HG03135 (cell line): ENCODE data around the gene FZD10.

Experiments
- ATAC-seq: cut with Tn5 transposase; IDR thresholded peaks from one replicate; pipeline ENCODE4 v1.9.1; 2021; ENCODE audit warnings: mild to moderate bottlenecking, moderate library complexity; ENCODE audit not compliant: unreplicated experiment

The FZD10 gene

GRCh38 chr12:130131801-130132200 lies 30.5 kb upstream of the FZD10 start:
- ATAC-seq, result no peak

DNA sequence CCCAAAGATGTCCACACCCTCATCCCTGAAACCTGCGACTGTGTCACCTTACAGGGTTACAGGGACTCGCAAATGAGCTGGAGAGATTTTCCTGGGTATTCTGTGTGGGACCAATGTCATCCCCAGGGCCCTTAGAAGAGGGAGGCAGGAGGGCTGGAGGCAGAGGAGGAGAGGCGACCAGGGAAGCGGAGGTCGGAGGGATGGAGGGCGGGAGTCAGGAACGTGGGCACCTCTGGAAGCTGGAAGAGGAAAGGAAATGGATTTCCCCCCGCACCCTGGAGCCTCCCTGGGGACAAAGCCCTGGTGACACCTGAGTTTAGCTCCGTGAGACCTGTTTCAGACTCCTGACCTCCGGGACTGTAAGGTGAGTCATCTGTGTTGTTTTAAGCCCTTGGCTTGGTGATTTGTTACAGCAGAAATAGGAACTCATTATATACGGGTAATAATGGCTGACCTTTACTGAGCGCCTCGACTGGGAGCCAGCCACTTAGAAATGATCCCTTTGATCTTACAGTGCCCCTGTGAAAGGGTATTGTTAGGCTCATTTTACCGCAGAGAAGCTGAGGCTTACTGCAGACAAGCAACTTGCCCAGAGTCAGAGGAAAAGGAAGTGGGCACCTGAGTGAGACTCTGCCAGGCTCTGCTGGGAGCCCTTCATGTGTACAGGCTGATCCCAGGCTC lies 29.3 kb upstream of the FZD10 start:
- no peak for ATAC-seq

DNA sequence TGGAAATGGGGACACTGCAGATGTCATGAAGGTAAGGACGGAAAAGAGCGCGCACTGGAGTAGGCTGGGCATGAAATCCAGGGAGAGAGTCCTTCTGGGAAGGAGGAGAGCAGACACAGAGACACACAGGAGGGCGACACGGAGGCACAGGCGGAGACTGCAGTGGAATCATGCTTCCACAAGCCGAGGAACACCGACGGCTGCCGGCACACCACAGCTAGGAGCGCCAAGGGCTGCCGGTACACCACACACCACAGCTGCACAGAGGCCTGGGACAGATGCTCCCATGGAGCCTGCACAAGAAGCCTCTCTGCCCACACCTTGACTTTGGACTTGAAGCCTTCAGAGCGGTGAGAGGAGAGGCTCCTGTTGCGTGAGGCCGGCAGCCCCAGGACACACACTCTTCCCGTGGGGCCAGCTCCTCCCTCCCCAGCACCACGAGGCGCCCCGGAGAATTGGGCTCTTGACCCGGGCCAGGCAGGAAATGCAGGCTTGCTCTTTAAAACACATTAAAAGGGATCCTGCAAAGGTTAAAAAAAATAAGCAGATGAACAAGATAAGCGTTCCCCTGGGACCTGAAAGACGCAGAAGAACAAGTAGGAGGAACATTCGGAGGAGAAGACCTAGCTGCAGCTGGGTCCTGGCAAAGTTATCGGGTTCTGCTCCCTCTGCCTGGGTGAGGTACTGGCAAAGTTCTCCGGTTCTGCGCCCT lies 28.3 kb upstream of the FZD10 start:
- no peak for ATAC-seq

DNA sequence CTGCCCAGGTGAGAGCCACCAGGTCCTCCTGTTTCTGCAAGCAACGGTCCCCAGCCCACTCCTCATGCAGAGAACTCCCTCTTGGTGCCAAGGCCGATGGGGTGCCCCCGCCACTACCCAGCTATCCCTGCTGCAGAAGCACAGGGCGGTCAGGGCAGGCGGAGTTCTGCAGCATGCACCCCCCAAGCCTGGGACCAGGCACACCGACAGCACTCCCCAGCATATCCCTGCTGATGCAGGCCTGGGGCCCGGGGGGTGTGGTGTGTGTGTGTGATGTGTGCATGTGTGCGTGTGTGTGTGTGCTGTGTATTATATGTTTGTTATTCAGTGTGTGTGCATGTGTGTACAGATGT lies 27.7 kb upstream of the FZD10 start:
- ATAC-seq, result no peak

GRCh38 chr12:130136509-130137039 lies 25.7 kb upstream of the FZD10 start:
- no peak for ATAC-seq

DNA sequence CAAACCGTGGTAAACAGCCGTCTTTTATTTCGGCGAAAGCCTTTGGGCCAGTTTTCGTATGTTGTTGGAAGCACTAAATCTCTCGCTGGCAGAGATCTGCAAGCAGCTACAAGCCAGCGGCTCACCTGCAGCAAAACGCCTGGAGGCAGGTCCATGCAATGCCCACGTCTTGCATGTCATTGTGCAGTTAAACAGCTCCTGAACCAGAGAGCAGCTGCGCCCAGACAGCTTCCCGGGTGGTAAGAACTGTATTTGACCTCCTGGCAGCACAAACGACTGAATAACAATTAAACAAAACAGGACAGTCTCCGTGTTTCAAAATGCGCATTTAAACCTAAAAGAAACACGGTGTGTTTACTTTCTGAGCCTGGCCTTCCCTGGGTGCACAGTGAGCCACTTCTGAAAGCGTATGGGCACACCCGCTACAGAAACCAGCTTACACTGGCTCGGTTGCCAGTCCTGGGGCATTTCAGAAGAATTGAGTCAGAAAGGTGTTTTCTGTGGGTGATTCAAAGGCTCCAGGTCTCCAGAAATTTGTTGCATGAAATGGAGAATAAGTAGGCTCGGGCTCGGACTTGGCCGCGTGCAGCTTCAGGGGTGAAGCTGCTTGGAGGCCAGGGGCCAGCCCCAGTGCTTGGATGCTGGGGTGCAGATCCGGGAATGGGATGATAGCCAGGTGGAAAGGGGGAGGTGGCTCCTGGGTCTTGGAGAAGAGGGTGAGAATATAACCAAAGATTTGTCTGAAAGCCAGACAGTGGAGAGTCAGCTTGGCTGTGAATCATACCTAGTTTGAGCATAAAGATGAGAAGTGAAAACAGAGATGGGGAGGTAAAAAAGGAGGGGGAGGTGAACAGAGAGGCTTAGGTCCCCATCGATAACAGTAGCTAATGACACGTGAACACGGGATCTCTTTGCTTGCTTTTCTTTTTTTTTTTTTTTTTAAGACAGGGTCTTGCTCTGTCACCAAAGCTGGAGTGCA lies 24.9 kb upstream of the FZD10 start:
- ATAC-seq, result no peak

DNA sequence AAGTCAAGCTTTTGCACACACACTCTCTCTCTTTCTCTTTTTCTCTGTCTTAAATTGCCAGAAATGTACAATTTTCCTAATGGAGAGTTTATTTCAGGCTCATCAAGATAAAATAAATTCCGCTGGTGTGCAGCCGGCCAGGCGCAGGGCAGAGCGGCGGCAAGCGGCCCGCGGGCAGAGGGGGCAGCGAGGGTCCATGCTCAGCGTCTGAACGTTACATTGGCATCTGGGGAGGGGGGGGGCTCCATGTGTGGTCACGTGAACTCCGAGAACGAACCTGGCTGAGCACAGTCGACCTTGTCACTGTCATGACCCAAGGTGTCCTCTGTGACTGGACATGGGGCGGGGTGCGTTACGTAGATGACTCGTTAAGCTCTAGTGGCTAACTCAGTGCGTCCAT lies 23.8 kb upstream of the FZD10 start:
- no peak for ATAC-seq

DNA sequence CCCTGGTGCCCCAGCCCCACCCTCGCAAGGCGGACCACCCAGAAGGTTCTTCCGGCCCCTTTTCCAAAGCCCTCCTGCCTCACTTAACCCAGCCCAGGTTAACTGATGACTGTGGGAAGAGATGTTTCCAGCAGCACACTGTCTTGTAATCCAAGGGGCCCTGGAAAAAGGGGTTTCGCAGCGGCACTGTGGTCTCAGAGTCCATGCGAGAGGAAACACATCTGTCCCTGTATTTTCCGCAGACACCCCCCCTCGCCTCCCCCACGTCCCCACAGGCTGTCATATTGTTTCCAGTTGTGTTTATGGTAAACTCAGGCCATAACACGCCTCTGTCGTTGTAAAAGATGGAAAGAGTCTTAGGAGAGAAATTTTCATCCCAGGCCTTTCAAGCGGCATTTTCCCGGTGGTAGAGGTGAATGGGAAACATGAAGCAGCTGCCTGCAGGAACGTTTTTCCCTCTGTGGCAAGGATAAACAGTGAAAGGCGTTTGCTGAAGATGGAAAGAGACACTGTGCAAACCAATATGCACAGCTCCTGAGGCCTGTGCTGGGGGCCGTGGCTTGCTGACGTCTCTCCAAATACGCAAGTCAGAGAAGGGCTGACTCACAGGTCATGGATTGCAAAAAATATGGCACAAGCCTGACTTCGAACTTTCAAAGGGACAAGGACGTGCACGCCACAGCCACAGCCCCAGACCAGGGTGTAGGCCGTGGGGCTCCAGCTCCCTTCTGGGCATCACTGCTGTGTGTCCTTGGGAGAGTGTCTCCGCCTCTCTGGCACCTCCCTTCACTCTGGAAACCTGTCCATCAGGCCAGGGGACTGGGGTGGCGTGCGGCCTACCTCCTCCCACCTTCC lies 22.5 kb upstream of the FZD10 start:
- no peak for ATAC-seq

DNA sequence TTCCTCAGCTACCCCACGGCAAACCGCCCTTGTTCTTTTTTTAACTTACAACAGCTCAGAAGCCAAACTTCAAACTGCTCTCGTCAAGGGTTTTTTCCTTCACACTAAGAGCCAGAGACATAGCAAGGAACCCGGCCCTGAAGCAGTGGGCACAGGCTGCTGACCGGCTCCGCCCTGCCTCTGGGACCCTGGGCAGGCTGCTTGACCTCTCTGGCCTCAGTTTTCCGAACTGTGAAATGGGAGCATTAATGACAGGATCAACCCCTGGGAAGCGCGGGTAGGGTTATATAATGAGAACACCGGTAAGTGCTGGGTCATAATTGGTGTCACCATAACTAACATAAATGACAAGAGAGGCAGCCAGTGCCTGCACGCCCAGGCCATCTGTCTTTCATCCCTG lies 21.2 kb upstream of the FZD10 start:
- no peak for ATAC-seq

- ATAC-seq, result no peak
These were observed 20.2 kb upstream of the FZD10 start for GRCh38 chr12:130141901-130142683.

GRCh38 chr12:130142736-130143135 lies 19.5 kb upstream of the FZD10 start:
- ATAC-seq, result no peak

DNA sequence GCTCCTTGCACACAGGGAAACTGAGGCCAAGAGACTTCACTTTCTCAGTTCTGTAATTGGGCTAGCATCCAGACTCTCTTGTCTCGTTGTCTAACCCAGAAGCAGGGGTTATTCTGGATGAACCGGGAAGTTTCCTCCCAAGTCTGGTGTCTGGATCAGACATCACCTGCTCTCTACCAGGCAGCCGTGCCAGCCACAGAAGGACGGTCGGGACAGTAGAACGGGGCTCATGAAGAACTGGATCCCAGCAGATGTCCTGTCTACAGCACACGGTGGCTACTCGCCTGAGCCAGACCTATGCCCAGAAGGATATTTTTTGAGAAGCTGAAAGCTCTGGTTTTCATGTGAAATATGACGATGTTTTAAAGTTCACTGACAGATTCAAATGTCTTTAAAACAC lies 19.1 kb upstream of the FZD10 start:
- no peak for ATAC-seq

DNA sequence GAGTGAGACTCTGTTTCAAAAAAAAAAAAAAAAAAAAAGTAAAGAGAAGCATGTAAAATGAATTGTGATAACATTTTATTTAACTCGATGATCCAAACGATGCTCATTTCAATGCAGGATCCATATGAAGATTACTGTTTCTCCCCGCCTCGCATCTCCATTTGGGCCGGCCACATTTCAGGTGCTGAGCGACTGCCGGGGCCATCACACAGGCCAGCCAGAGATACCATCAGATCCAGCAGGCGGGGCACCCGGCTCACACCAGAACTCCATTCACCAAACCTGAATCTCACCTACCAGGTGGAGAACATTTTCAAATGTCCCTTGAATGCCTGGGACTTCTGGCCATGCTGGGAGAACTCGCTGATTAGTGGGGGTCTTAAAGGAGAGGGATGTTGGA lies 18.0 kb upstream of the FZD10 start:
- no peak for ATAC-seq

- ATAC-seq, result no peak
These were observed 16.5 kb upstream of the FZD10 start for GRCh38 chr12:130145731-130146130.

DNA sequence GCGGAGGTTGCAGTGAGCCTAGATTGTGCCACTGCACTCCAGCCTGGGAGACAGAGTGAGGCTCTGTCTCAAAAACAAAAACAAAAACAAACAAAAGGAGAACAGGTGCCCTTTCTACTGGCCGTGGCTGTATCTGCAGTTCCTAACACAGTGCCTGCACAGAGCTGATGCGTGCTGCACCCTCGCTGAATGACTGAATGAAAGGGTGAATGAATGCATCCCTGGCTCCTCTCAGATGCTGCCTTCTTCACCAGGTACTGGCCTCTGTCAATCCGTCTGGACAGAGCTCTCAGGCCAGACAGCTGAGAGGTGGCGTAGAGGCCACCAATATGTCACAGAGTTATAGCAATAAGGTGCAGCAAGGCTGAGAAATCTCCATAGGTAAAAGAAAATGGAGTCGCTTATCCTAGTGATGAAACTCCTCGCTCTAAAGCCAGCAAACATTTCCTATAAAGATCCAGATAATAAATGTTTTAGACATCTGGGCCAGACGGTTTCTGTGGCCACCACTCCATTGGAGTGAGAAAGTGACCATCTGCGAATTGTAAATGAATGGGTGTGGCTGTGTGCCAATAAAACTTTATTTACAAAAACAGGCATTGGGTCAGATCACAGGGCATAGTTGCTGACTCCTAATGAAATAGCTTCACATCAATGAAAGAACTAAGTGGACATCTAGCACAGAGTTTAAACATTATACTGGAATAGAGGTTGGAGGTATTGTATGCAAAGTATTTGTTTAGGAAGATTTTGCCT lies 15.9 kb upstream of the FZD10 start:
- ATAC-seq, result no peak

GRCh38 chr12:130147875-130148596 lies 14.2 kb upstream of the FZD10 start:
- no peak for ATAC-seq

DNA sequence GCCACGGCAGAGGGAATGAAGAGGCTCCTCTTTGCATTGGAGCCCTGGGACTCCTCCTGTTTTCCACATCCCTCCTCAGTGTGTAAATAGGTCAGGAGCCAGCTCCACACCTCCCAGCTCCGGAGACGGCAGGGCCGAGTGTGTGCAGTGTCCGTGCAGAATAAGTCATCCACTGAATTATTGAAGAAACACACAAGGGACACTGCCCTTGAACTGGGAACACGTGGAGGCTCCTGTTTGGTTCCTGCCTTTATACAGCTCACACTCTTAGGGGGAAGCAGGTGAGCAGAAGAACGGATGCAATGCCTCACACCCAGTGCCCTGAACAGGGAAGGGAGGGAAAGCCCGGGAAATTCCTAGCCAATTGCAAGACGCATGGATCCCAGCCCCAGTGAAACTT lies 10.4 kb upstream of the FZD10 start:
- no peak for ATAC-seq

GRCh38 chr12:130152386-130152785 lies 9.9 kb upstream of the FZD10 start:
- no peak for ATAC-seq
